ENCODE results near the gene SPDYE17.
"Not testable (repeated sequence)": the region's sequence is repeated elsewhere in the genome, so short reads cannot be mapped to it uniquely, and the experiment has no call there.

- TF ChIP-seq CTCF (conservative IDR thresholded peaks at IDR 0.05; ENCODE audit: low read depth, low read length); EZH2 (IDR thresholded peaks at IDR 0.05; ENCODE audit: borderline replicate concordance, low read depth, low read length, poor library complexity, severe bottlenecking): not testable (repeated sequence)
Observed at GRCh38 chr7:76994286-76994685, 37.9 kb downstream of the SPDYE17 start.

Data from A673 (cell line).